CD4-positive, alpha-beta T cell (primary cell): ENCODE measurements around the gene OSBPL1A. TPM values are rescaled to one million over a fixed set of nuclear protein-coding genes. Genes with fewer than 3 reads are reported as not detected.

Experiments
- ATAC-seq: fragments of 200-7000 bp; cut with Tn5 transposase; one replicate; pipeline ENCODE4 v1.10.0; 2022; ENCODE audit warnings: mild to moderate bottlenecking; ENCODE audit not compliant: poor library complexity
- CTCF ChIA-PET: fragments of 350-600 bp; sonication (Branson Sonifier 250); formaldehyde crosslinking; loops from one replicate; lab custom pipeline; 2021; ENCODE audit warnings: antibody characterized with exemption, inconsistent platforms; lab: Charles Lee
- POLR2A ChIA-PET: fragments of 350-600 bp; sonication (Branson Sonifier 250); formaldehyde crosslinking; loops from one replicate; lab custom pipeline; 2021; ENCODE audit warnings: antibody characterized with exemption, inconsistent platforms; lab: Charles Lee
- DNase-seq, 14 experiments: peaks; one replicate each; pipeline ENCODE4 v3.0.0-alpha.2; 2013 to 2020; ENCODE audit warnings: mixed read lengths in 2 of 14
- H3K27ac ChIP-seq, 2 donors: one replicate each; pipeline versions ENCODE4 v1.5.1 to v1.7.0; 2013; ENCODE audit warnings: low read length in 2 of 2, low read depth in 1 of 2, mild to moderate bottlenecking in 1 of 2
- H3K27me3 ChIP-seq, 2 experiments: 1 replicate in 1 of 2; 2 replicates in 1 of 2; pipeline versions ENCODE4 v1.6.1 to v1.7.0; 2013; ENCODE audit warnings: low read length in 2 of 2, control low read depth in 1 of 2, mild to moderate bottlenecking in 1 of 2, moderate library complexity in 1 of 2; ENCODE audit not compliant: insufficient read depth in 2 of 2, control insufficient read depth in 1 of 2
- H3K36me3 ChIP-seq: one replicate; pipeline ENCODE4 v1.6.1; 2013; ENCODE audit warnings: low read length, control low read depth; ENCODE audit not compliant: insufficient read depth
- H3K4me1 ChIP-seq: one replicate; pipeline ENCODE4 v1.6.1; 2013; ENCODE audit warnings: low read length, control low read depth; ENCODE audit not compliant: insufficient read depth
- H3K4me3 ChIP-seq: one replicate; pipeline ENCODE4 v1.5.1; 2013; ENCODE audit warnings: mild to moderate bottlenecking, low read length, moderate library complexity
- H3K9me3 ChIP-seq, 2 experiments: 1 replicate in 1 of 2; 2 replicates in 1 of 2; pipeline versions ENCODE4 v1.6.1 to v1.7.0; 2013; ENCODE audit warnings: low read length in 2 of 2, mild to moderate bottlenecking in 2 of 2, control low read depth in 1 of 2, moderate library complexity in 1 of 2; ENCODE audit not compliant: control insufficient read depth in 1 of 2, insufficient read depth in 1 of 2
- H3K27ac Mint-ChIP-seq: one replicate; pipeline ENCODE4 v1.8.0; 2020; ENCODE audit warnings: mixed read lengths
- H3K27me3 Mint-ChIP-seq: one replicate; pipeline ENCODE4 v1.8.0; 2021; ENCODE audit warnings: mixed read lengths
- H3K36me3 Mint-ChIP-seq: one replicate; pipeline ENCODE4 v1.8.0; 2021; ENCODE audit warnings: low read depth, mixed read lengths
- H3K4me1 Mint-ChIP-seq: one replicate; pipeline ENCODE4 v1.8.0; 2021; ENCODE audit warnings: low read depth, mixed read lengths
- H3K4me3 Mint-ChIP-seq: one replicate; pipeline ENCODE4 v1.8.0; 2020; ENCODE audit warnings: mild to moderate bottlenecking, mixed read lengths
- H3K9me3 Mint-ChIP-seq: one replicate; pipeline ENCODE4 v1.8.0; 2020; ENCODE audit warnings: mixed read lengths
- intact Hi-C, 2 experiments: fragments of 100-400 bp; cut with DNase I in 1 of 2; cut with micrococcal nuclease in 1 of 2; formaldehyde crosslinking; loops; one replicate each; pipeline versions ENCODE4 v1.15.1 to v1.9.0; 2023 to 2025; cut with DNase I, micrococcal nuclease
- microRNA-seq: library from miRNA; unstranded; fragments of <30 nt; microRNA quantifications from one replicate; pipeline ENCODE4 v1.2.0, GENCODE V29; 2021; ENCODE audit warnings: borderline microRNAs expressed, borderline replicate concordance
- total RNA-seq, 174 experiments: library from RNA in 2 of 174; stranded (reverse) in 2 of 174; gene quantifications; one replicate each; pipeline ENCODE4 v1.2.3 and lab custom pipeline; 2021 to 2026
- TF ChIP-seq, protein P1 (sequence below): fragments of 200-600 bp; IDR thresholded peaks from one replicate; pipeline ENCODE4 v1.8.0; 2022; ENCODE audit warnings: antibody characterized with exemption, mild to moderate bottlenecking

OSBPL1A gene
- total RNA-seq, 2 experiments from 2014 or later, result 2.7 TPM

DNA sequence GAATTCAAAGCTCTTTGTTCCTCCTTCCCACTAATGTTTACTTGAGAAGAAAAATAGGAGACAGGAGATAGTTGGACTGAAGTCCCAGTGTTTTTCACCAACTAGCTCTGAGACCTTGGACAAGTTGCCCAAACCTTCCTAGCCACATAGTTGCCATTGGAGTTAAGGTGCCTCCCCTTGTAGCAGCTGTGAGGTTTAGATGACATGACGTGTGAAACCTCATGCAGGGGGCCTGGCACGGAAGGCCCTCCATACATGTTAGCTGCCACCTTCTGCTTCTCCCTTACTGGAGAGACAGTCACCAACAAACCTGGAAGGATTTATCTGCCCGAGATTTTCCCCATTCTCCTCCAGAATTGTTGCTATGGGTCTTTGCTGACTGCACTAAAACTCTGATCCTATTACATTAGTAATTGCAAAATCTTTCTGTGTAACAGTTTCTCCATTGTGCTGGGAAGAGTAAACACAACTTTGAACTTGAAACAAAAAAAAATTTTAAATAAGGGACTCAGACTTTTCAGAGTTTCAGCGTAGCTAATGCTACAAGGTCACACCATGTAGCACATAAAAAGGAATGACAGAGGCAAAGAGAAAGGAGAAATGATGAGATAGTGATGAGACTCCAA lies 282.6 kb downstream of the OSBPL1A start:
- H3K4me3 ChIP-seq, result no peak overlapping the region
- DNase-seq (no peak), ATAC-seq (no peak)
- no peak overlapping the region for H3K27ac ChIP-seq
- no peaks in the 10 kb centered on the region for H3K9me3 ChIP-seq
- Mint-ChIP-seq H3K27me3 (no peaks in the 10 kb centered on the region), H3K9me3 (no peaks in the 10 kb centered on the region), H3K36me3 (peaks cover 79% of the 10 kb centered on the region), H3K27ac (peak overlapping the region; percentile 66), H3K4me1 (peaks cover 47% of the 10 kb centered on the region), H3K4me3 (no peak overlapping the region)
- intact Hi-C loops, result loop anchor here (5.0 kb wide), 4 partner anchors 198 to 598 kb away; no protein-coding TSS in a partner anchor
- peaks cover 71% of the 10 kb centered on the region for H3K36me3 ChIP-seq
- peaks cover 22% of the 10 kb centered on the region for H3K4me1 ChIP-seq
- no peaks in the 10 kb centered on the region for H3K27me3 ChIP-seq
- CTCF ChIA-PET, result no interaction called here
- POLR2A ChIA-PET, result interaction anchor here (0.6 to 1.6 kb wide), 4 partner anchors 10 to 250 kb away, joined by 3 to 4 read pairs (median 4); no protein-coding TSS in a partner anchor
- TF ChIP-seq, protein P1, sequence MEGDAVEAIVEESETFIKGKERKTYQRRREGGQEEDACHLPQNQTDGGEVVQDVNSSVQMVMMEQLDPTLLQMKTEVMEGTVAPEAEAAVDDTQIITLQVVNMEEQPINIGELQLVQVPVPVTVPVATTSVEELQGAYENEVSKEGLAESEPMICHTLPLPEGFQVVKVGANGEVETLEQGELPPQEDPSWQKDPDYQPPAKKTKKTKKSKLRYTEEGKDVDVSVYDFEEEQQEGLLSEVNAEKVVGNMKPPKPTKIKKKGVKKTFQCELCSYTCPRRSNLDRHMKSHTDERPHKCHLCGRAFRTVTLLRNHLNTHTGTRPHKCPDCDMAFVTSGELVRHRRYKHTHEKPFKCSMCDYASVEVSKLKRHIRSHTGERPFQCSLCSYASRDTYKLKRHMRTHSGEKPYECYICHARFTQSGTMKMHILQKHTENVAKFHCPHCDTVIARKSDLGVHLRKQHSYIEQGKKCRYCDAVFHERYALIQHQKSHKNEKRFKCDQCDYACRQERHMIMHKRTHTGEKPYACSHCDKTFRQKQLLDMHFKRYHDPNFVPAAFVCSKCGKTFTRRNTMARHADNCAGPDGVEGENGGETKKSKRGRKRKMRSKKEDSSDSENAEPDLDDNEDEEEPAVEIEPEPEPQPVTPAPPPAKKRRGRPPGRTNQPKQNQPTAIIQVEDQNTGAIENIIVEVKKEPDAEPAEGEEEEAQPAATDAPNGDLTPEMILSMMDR, result no peak

DNA sequence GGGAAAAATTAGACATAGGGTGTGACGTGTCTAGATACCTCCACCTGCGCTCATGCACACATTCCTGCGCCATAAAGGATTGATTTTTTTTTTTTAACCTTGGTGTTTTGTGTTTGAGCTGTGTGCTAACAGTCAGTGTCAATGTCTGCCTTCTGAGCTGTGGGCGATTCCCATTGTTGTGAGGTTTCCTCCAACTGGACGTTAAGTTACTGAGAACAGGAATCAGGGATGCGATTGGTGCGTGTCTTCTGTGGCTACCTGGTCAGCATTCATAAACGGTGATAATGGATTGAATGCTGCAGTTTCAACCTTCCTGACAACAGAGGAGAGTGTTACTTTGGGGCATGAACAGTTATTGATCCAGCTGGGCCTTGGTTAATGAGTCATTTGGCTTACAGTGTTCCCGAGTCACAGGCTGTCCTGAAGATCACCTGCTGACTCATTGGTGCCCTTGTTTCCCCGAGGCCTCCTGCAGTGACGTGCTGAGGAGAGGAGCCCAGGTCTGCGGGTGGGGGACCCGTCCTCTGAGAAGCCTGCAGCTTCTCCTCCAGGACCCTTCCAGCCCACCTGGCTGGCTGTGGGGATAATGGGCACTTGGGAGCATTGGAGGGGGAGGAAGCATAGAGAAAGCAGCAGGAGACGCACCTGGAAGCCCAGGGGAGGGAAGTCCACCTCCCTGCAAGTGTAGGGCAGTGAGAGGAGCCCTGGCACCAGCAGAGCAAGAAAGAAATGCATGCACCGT lies 284.6 kb downstream of the OSBPL1A start:
- POLR2A ChIA-PET, result interaction anchor here (1.6 kb wide), 1 partner anchor 248 kb away, joined by 4 read pairs; no protein-coding TSS in a partner anchor
- H3K4me3 ChIP-seq, result no peak overlapping the region
- no peak for ATAC-seq
- TF ChIP-seq, protein P1, result no peak
- H3K4me3 Mint-ChIP-seq, result no peak overlapping the region
- no peaks in the 10 kb centered on the region for H3K27me3 Mint-ChIP-seq
- CTCF ChIA-PET, result no interaction called here
- H3K4me1 ChIP-seq, result peaks cover 22% of the 10 kb centered on the region
- H3K36me3 Mint-ChIP-seq, result peaks cover 64% of the 10 kb centered on the region
- peak in 1 of 14 experiments; percentile 21 for DNase-seq
- H3K27ac Mint-ChIP-seq, result peak overlapping the region; percentile 66
- no peaks in the 10 kb centered on the region for H3K9me3 Mint-ChIP-seq
- peaks cover 40% of the 10 kb centered on the region for H3K4me1 Mint-ChIP-seq
- intact Hi-C loops, result no loop called here
- H3K27me3 ChIP-seq, result no peaks in the 10 kb centered on the region
- H3K27ac ChIP-seq, result no peak overlapping the region
- no peaks in the 10 kb centered on the region for H3K9me3 ChIP-seq
- H3K36me3 ChIP-seq, result peaks cover 68% of the 10 kb centered on the region

DNA sequence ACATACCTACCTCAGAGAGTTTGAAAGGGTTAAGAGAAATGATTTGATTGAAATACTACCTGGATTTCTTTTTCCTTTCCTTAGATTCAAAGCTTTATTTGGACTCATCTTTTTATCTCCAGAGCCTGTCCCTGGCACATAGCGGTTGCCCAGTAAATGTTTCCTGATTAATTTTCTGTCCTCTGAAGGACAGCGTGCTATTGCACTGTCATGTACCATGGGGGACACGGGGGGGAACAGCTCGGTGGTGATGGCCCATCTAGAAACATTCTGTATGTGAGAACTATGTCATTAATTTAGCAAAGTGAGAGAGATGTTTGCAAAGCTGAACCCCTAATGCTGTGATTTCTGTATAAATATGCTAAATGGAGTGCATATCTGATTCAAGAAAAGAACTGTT lies 285.2 kb downstream of the OSBPL1A start:
- H3K4me1 ChIP-seq, result peaks cover 22% of the 10 kb centered on the region
- peak overlapping the region; percentile 66 for H3K27ac Mint-ChIP-seq
- H3K4me3 ChIP-seq, result no peak overlapping the region
- H3K27ac ChIP-seq, result no peak overlapping the region
- peaks cover 63% of the 10 kb centered on the region for H3K36me3 Mint-ChIP-seq
- ChIA-PET POLR2A (no interaction called here), CTCF (no interaction called here)
- H3K4me3 Mint-ChIP-seq, result no peak overlapping the region
- intact Hi-C loops, result no loop called here
- H3K9me3 ChIP-seq, result no peaks in the 10 kb centered on the region
- H3K27me3 ChIP-seq, result no peaks in the 10 kb centered on the region
- TF ChIP-seq, protein P1, result no peak
- DNase-seq (no peak), ATAC-seq (no peak)
- no peaks in the 10 kb centered on the region for H3K27me3 Mint-ChIP-seq
- H3K4me1 Mint-ChIP-seq, result peaks cover 36% of the 10 kb centered on the region
- no peaks in the 10 kb centered on the region for H3K9me3 Mint-ChIP-seq
- H3K36me3 ChIP-seq, result peaks cover 71% of the 10 kb centered on the region

Small RNAs within 50 kb of the gene (microRNA-seq; reads per million reads assigned to microRNA genes)
- gene MIR320C2, result 2.2 reads per million, percentile 9 among the genes with 10 or more reads in this experiment

Other genes starting within 250 kb of the OSBPL1A start
- gene IMPACT, start 28.8 kb upstream of the OSBPL1A start, total RNA-seq, result 10 to 100 TPM in 1 of 2 experiments, 1 to 10 TPM in 1; 8.4 to 10.6 TPM
- gene HRH4, start 62.8 kb upstream of the OSBPL1A start, total RNA-seq, result under 1 TPM; 0.22 to 0.34 TPM